Astrocyte (in vitro differentiated cells and primary cell): ENCODE measurements around the gene RUFY1.

Experiments
- EZH2 ChIP-seq: IDR thresholded peaks from 2 replicates; pipeline ENCODE4 v1.6.1; 2012; ENCODE audit warnings: mild to moderate bottlenecking, low read length, inconsistent platforms; ENCODE audit not compliant: insufficient read depth
- TF ChIP-seq, protein P1 (sequence below): IDR thresholded peaks from 2 replicates; pipeline ENCODE4 v1.5.1; 2011; ENCODE audit warnings: low read depth, mild to moderate bottlenecking, inconsistent platforms, low read length, moderate library complexity; ENCODE audit not compliant: insufficient read depth

DNA sequence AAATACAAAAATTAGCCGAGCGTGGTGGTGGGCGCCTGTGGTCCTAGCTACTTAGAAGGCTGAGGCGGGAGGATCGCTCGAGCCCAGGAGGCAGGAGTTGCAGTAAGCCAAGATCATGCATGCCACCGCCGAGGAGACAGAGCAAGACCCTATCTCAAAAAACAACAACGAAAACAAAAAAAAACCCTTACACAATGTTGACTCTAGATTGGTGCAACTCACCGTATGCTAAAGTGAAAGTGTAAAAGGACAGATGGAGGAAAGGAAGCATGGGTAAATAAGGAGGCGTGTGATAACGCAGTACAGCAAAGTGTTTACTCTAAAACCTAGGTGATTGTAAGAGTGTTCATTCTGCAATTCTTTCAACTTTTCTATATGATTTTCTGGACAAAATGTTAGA is 15.9 kb upstream of the RUFY1 start:
- TF ChIP-seq, protein P1, sequence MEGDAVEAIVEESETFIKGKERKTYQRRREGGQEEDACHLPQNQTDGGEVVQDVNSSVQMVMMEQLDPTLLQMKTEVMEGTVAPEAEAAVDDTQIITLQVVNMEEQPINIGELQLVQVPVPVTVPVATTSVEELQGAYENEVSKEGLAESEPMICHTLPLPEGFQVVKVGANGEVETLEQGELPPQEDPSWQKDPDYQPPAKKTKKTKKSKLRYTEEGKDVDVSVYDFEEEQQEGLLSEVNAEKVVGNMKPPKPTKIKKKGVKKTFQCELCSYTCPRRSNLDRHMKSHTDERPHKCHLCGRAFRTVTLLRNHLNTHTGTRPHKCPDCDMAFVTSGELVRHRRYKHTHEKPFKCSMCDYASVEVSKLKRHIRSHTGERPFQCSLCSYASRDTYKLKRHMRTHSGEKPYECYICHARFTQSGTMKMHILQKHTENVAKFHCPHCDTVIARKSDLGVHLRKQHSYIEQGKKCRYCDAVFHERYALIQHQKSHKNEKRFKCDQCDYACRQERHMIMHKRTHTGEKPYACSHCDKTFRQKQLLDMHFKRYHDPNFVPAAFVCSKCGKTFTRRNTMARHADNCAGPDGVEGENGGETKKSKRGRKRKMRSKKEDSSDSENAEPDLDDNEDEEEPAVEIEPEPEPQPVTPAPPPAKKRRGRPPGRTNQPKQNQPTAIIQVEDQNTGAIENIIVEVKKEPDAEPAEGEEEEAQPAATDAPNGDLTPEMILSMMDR, result no peak
- no peak for TF ChIP-seq EZH2
